A673 (cell line): Measurements from ENCODE around the gene OR10P1.

Experiments used
- EZH2 ChIP-seq: fragments of 200-600 bp; sonication (generic); IDR thresholded peaks from 2 replicates; pipeline ENCODE4 v1.6.1; 2017; ENCODE audit warnings: borderline replicate concordance, low read depth, mild to moderate bottlenecking, mixed read lengths, antibody characterized with exemption, low read length; ENCODE audit not compliant: poor library complexity, severe bottlenecking
- TF ChIP-seq, protein P1 (sequence below): fragments of 300-800, 200-600 bp; sonication (generic); conservative IDR thresholded peaks from 2 replicates; pipeline ENCODE4 v1.5.1; 2017; ENCODE audit warnings: low read depth, mild to moderate bottlenecking, antibody characterized with exemption, low read length, moderate library complexity, mixed read lengths

DNA sequence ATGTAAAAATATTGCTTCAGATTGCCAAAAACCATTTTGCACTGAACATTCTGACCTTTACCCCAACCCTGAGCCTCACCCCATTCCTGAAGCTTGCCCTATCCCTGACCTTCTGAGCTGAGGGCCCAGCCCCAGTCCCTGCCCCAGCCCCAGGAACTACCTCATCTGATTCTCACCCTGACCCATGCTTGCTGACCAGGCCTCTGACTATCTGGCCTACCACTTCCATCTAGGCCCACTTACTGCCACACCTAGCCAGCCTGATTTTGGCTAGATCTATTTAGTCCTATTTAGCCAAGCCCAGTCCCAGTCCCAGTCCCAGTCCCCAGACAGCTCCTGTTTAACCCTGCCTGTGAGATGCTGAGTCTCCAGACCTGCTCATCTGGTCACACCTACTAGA is 33.6 kb downstream of the OR10P1 start:
- TF ChIP-seq, protein P1, sequence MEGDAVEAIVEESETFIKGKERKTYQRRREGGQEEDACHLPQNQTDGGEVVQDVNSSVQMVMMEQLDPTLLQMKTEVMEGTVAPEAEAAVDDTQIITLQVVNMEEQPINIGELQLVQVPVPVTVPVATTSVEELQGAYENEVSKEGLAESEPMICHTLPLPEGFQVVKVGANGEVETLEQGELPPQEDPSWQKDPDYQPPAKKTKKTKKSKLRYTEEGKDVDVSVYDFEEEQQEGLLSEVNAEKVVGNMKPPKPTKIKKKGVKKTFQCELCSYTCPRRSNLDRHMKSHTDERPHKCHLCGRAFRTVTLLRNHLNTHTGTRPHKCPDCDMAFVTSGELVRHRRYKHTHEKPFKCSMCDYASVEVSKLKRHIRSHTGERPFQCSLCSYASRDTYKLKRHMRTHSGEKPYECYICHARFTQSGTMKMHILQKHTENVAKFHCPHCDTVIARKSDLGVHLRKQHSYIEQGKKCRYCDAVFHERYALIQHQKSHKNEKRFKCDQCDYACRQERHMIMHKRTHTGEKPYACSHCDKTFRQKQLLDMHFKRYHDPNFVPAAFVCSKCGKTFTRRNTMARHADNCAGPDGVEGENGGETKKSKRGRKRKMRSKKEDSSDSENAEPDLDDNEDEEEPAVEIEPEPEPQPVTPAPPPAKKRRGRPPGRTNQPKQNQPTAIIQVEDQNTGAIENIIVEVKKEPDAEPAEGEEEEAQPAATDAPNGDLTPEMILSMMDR = no peak
- TF ChIP-seq EZH2 = no peak
